Dermis lymphatic vessel endothelial cell (primary cell): ENCODE data around the gene UBP1. TPM values are rescaled to one million over a fixed set of nuclear protein-coding genes. Genes with fewer than 3 reads are reported as not detected.

Source experiments
- total RNA-seq: library from RNA; depleted of rRNA; stranded (reverse); fragments of >200 nt; gene quantifications from 2 replicates; pipeline ENCODE4 v1.2.1, GENCODE V29; 2014

The UBP1 gene
- 38.0 and 49.1 TPM in 2 replicates for total RNA-seq

GRCh38 chr3:33440328-33441224 is at the start of gene UBP1:
TSS of gene UBP1 (minus strand) at chr3:33440405. CDS start at chr3:33439848, 557 bp downstream.

Other genes with a start within 250 kb of the UBP1 start
- gene SUSD5, start 221.6 kb downstream of the UBP1 start, total RNA-seq: 0.17 and 0.33 TPM in 2 replicates
- gene FBXL2, start 163.0 kb downstream of the UBP1 start, total RNA-seq: 10.7 TPM in 2 replicates